BJ (cell line): ENCODE data around the gene OXT. TPM values are rescaled to one million over a fixed set of nuclear protein-coding genes. Genes with fewer than 3 reads are reported as not detected.

Experiments
- CTCF ChIA-PET: fragments of 350-600 bp; formaldehyde crosslinking; extraction: SDS; loops from one replicate; lab custom pipeline; 2021; ENCODE audit warnings: antibody characterized with exemption, inconsistent platforms; lab: Yijun Ruan, JAX
- POLR2A ChIA-PET: fragments of 300-600 bp; sonication (Branson Sonifier 250); formaldehyde crosslinking; extraction: SDS; loops from one replicate; lab custom pipeline; 2021; ENCODE audit warnings: antibody characterized with exemption; lab: Charles Lee
- DNase-seq: peaks from one replicate; pipeline ENCODE4 v3.0.0-alpha.2; 2011; ENCODE audit warnings: low read depth
- H3K27me3 ChIP-seq: 2 replicates; pipeline ENCODE4 v1.6.0; 2011; ENCODE audit warnings: low read length; ENCODE audit not compliant: control insufficient read depth, insufficient read depth
- H3K36me3 ChIP-seq: 2 replicates; pipeline ENCODE4 v1.5.1; 2011; ENCODE audit warnings: low read length; ENCODE audit not compliant: control insufficient read depth, insufficient read depth
- H3K4me3 ChIP-seq: 2 replicates; pipeline ENCODE4 v1.5.1; 2011; ENCODE audit warnings: low read depth, mild to moderate bottlenecking, control low read depth, low read length
- polyA plus RNA-seq: library from polyadenylated mRNA; depleted of rRNA; stranded (reverse); fragments of >200 nt; gene quantifications from 2 replicates; pipeline ENCODE4 v1.2.3, GENCODE V29; 2011
- TF ChIP-seq, protein P1 (sequence below): IDR thresholded peaks from 2 replicates; pipeline ENCODE4 v1.5.1; 2011; ENCODE audit warnings: low read depth, mild to moderate bottlenecking, control low read depth, inconsistent platforms, low read length, moderate library complexity; ENCODE audit not compliant: insufficient read depth

Gene OXT
- polyA plus RNA-seq, 1 experiment: not detected

DNA sequence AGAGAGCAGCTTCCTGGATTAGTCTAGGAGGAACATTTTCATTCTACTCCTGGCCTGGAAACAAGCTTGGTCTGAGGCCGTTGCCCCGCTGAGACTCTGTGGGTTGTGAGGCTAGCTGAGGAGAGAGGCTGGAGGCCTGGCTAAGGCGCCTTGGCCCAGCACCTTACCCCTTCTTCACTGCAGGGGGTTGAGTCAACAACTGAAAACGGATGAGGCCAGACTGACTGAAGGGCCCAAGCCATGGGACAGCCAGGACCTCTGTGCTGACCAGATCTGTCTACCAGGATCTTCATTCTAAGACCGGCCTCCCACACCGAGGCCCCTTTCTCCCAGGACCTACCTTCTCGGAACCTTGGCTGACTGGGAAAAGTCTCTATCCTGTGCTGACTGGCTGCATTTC, 16.6 kb downstream of the OXT start:
- POLR2A ChIA-PET: no interaction called here
- CTCF ChIA-PET: interaction anchor here (0.7 to 1.3 kb wide), 2 partner anchors 12 to 18 kb away, joined by 3 read pairs; no protein-coding TSS in a partner anchor
- Histone ChIP-seq H3K4me3 (no peak overlapping the region), H3K36me3 (no peaks in the 10 kb centered on the region), H3K27me3 (peaks cover 10% of the 10 kb centered on the region)
- TF ChIP-seq, protein P1, sequence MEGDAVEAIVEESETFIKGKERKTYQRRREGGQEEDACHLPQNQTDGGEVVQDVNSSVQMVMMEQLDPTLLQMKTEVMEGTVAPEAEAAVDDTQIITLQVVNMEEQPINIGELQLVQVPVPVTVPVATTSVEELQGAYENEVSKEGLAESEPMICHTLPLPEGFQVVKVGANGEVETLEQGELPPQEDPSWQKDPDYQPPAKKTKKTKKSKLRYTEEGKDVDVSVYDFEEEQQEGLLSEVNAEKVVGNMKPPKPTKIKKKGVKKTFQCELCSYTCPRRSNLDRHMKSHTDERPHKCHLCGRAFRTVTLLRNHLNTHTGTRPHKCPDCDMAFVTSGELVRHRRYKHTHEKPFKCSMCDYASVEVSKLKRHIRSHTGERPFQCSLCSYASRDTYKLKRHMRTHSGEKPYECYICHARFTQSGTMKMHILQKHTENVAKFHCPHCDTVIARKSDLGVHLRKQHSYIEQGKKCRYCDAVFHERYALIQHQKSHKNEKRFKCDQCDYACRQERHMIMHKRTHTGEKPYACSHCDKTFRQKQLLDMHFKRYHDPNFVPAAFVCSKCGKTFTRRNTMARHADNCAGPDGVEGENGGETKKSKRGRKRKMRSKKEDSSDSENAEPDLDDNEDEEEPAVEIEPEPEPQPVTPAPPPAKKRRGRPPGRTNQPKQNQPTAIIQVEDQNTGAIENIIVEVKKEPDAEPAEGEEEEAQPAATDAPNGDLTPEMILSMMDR: no peak
- DNase-seq: no peak

DNA sequence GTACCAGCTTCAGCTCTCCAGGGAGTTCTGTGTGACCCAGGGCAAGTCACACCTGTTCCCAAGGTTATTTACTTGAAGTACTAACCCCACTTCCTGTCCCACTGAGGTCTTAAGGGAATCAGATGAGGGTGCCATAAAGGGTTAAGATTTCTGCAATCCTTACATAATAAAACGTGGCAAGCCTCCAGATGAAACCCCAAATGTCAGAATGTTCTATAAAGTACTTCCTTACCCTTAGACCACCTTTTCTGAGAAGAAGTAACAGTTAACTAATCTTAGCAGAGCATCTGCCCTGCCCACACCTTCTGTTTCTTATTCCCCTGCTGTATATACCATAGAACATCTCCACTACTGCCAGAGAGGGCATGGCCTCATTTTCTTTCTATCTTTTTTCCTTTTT, 19.1 kb downstream of the OXT start:
- no peak for DNase-seq
- POLR2A ChIA-PET: no interaction called here
- TF ChIP-seq, protein P1: no peak
- Histone ChIP-seq H3K4me3 (no peak overlapping the region), H3K27me3 (peaks cover 2% of the 10 kb centered on the region; the same call in 1 of the 2 replicates), H3K36me3 (no peaks in the 10 kb centered on the region)
- CTCF ChIA-PET: no interaction called here

DNA sequence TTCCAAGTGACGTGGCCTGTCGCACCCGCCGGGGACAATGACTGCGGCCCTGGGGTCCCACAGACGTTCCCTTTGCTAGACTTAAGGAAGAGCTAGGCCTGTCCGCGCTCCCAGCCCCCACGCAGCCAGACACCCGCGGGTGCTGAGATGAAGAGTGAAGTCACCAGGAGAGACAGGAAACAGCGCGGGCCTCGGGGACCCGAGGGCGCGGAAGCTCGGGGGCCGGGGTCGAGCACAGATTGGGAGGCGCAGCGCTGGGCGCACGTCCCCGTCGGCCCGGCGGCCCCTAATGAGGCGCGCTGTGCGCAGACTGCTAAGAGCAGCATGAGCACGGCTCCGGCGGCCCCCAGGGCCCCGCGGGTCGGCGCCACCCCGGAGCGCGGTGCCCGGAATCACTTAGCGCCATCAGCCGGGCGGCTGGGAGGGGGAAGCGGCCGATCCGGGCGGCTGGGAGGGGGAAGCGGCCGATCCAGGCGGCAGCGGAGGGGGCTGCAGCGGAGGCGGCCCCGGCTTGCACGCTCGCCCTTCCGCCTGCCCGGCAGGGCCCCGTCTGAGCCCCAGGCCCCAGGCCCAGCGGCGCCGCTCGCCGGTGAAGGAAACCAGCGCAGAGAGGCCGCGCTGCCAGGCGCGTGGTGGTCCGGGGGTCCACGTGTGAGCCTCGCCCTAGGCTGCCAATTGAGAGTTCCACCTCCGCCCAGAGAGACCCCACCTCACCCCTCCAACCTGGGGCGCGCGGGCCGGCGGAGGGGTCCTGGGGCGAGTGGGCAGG, 21.4 kb downstream of the OXT start:
- Histone ChIP-seq H3K4me3 (peak overlapping the region; percentile 34), H3K27me3 (peaks cover 2% of the 10 kb centered on the region; the same call in 1 of the 2 replicates), H3K36me3 (no peaks in the 10 kb centered on the region)
- TF ChIP-seq, protein P1: no peak
- CTCF ChIA-PET: interaction anchor here (0.9 to 1.5 kb wide), 3 partner anchors 11 to 39 kb away, joined by 3 to 5 read pairs (median 4); no protein-coding TSS in a partner anchor
- POLR2A ChIA-PET: no interaction called here
- no peak for DNase-seq

DNA sequence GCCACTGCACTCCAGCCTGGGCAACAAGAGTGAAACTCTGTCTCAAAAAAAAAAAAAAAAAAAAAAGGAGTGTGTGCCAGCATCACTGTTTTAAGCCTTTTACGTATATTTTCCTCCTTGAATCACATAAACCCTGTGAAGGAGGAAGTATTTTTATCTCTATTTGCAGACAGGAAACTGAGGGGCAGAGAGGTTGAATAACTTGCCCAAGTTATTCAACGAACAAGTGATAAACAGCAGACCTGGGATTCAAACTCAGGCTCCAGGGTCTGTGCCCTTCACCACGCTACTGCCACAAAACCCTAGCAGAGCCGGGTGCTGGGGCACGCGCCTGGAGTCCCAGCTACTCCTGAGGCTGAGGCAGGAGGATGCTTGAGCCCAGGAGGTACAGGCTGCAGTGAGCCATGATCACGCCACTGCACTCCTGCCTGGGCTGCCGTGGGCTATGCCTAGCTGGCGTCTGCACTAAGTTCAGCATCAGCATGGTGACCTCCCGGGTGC, 22.5 kb downstream of the OXT start:
- H3K27me3 ChIP-seq: peaks cover 2% of the 10 kb centered on the region; the same call in 1 of the 2 replicates
- TF ChIP-seq, protein P1: no peak
- no peak overlapping the region for H3K4me3 ChIP-seq
- CTCF ChIA-PET: no interaction called here
- DNase-seq: no peak
- POLR2A ChIA-PET: no interaction called here
- no peaks in the 10 kb centered on the region for H3K36me3 ChIP-seq

DNA sequence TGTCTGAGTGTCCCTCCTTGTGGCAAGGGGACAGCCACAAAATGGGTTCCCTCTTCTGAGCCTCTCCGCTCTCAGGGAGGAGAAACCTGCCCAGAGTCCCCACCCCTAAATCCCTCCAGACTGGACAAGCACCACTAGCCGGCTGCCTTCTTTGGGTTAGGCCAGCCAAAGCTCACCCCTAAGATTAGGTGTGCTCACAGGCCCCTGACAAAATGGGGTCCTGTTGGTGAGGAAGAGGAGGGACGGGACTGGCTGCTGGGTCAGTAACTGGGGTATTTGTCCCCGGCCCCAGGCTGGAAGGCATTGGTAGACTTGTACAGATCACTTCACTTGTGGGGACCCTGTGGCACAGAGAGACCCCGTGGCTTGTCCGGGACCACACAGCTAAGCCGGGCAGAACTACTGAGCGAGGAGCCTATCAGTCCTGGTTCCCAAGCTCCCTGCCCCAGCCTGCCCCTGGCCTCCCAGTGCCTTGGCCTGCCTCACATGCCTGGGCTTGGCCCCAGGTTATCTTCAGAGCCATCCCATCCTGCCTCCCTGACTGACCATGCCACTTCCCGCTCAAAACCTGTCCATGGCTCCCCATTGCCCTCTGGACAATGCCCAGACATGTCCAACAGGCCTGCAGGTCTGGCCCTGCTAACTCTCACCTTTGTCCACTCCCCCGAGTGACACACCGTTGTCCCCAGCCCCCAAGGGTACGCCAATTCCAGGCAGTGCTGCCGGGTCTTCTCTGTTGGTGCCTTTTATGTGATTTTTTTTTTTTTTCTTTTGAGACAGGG, 23.6 kb downstream of the OXT start:
- Histone ChIP-seq H3K27me3 (peaks cover 2% of the 10 kb centered on the region; the same call in 1 of the 2 replicates), H3K36me3 (no peaks in the 10 kb centered on the region), H3K4me3 (no peak overlapping the region)
- POLR2A ChIA-PET: no interaction called here
- no peak for DNase-seq
- CTCF ChIA-PET: interaction anchor here (1.8 kb wide), 1 partner anchor 41 kb away, joined by 7 read pairs; no protein-coding TSS in a partner anchor
- TF ChIP-seq, protein P1: no peak
